ENCODE data around the gene SAMD10. TPM values are rescaled to one million over a fixed set of nuclear protein-coding genes. Genes with fewer than 3 reads are reported as not detected.

The SAMD10 gene
- total RNA-seq, 1 experiment from 2014 or later = 5.7 TPM

GRCh38 chr20:63955281-63955826 lies 24.1 kb downstream of the SAMD10 start:
- Histone ChIP-seq H2AFZ (ENCODE audit: low read length) (no peak overlapping the region), H2BK5ac (ENCODE audit: insufficient read length, low read length) (no peak overlapping the region), H3K18ac (ENCODE audit: insufficient read length, low read depth, low read length) (no peak overlapping the region), H3K23me2 (ENCODE audit: insufficient read length, low read depth, low read length, poor library complexity, severe bottlenecking) (peaks cover 14% of the 10 kb centered on the region), H4K20me1 (ENCODE audit: control insufficient read depth, insufficient read depth, insufficient read length) (no peaks in the 10 kb centered on the region), H4K8ac (replicated peaks; ENCODE audit: insufficient read length, low read depth, low read length) (no peak overlapping the region), H2BK120ac (ENCODE audit: low read depth, low read length, poor library complexity, severe bottlenecking) (no peak overlapping the region), H3K79me1 (ENCODE audit: insufficient read depth, low read depth, low read length, poor library complexity, severe bottlenecking) (peaks cover 2% of the 10 kb centered on the region), H2BK20ac (ENCODE audit: low read depth, low read length, poor library complexity, severe bottlenecking) (no peak overlapping the region), H3K79me2 (ENCODE audit: insufficient read depth, low read length) (peaks cover 15% of the 10 kb centered on the region; the same call in 1 of the 2 replicates), H3K4me1 (ENCODE audit: insufficient read depth, low read length) (no peaks in the 10 kb centered on the region; the same call in 1 of the 2 replicates), H3K27me3 (ENCODE audit: insufficient read depth, low read length) (no peaks in the 10 kb centered on the region), H3K23ac (ENCODE audit: insufficient read length, low read depth, low read length) (no peak overlapping the region), H3K4ac (ENCODE audit: low read depth, low read length) (no peak overlapping the region), H2BK15ac (ENCODE audit: low read depth, low read length) (no peak overlapping the region), H3K56ac (ENCODE audit: insufficient read length, low read depth, low read length) (no peak overlapping the region), H3K4me2 (ENCODE audit: insufficient read depth, insufficient read length, low read length) (peak overlapping the region; percentile 61), H2BK12ac (ENCODE audit: insufficient read length, low read depth, low read length) (no peak overlapping the region), H3K9ac (ENCODE audit: extremely low read depth, insufficient read length, low read length) (peak overlapping the region; percentile 92), H4K5ac (ENCODE audit: insufficient read length, low read depth, low read length) (no peak overlapping the region), H3K27ac (ENCODE audit: insufficient read length, low read depth, low read length) (no peak overlapping the region), H2AK5ac (ENCODE audit: insufficient read length, low read length) (no peak overlapping the region), H3K14ac (ENCODE audit: insufficient read depth, low read length) (no peak overlapping the region), H3T11ph (ENCODE audit: low read length) (no peak overlapping the region), H3K9me3 (ENCODE audit: control insufficient read depth, low read depth, low read length) (no peaks in the 10 kb centered on the region), H4K91ac (ENCODE audit: insufficient read length, low read depth, low read length) (no peak overlapping the region)
- TF ChIP-seq CTCF (conservative IDR thresholded peaks at IDR 0.05) = peak; percentile 35
- Mint-ChIP-seq H3K4me3 (peak overlapping the region; percentile 79 to 86), H3K4me1 (peaks cover 33 to 35% of the 10 kb centered on the region in 2 experiments), H3K27me3 (ENCODE audit: low read depth) (no peaks in the 10 kb centered on the region), H3K9me3 (no peaks in the 10 kb centered on the region), H3K27ac (no peak overlapping the region; a peak in 1 of 7 replicates), H3K36me3 (ENCODE audit: insufficient read depth in 1 of 3, low read depth in 3 of 3) (peaks cover 0 to 25% (median 16%) of the 10 kb centered on the region in 3 experiments; a peak in 4 of 7 replicates)
- WGBS (ENCODE audit: extremely low coverage, insufficient read length, low lambda C conversion rate) = no CpG with 5 or more reads among the region's 31 CpGs
- DNase-seq = no peak

Data from H9 (cell line).